ENCODE measurements around the gene SLC24A3. TPM values are rescaled to one million over a fixed set of nuclear protein-coding genes. Genes with fewer than 3 reads are reported as not detected.
"Not testable (repeated sequence)": the region's sequence is repeated elsewhere in the genome, so short reads cannot be mapped to it uniquely, and the experiment has no call there.

Gene SLC24A3
- polyA plus RNA-seq, 1 donor: 28.9 TPM

- no peak for DNase-seq
Measured at GRCh38 chr20:19644085-19644484, 431.6 kb downstream of the SLC24A3 start.

DNA sequence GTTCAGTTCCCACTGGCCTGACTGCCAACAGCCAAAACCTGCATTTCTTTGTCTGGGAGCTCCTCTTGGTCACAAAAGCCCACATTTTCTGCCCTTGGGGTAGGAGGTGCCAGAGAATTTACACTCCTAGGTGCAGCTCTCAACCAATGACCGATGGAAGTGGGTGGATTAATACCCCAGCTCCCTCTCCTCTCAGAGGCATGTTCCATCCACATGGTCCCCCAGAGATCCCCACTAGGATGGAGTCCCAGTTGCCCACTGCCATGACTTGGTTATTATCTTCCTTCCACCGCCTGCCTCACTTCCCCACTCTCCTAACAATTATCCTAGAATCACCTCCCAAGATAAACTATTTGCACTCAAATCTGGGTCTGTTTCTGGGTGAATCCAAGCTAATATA lies 434.5 kb downstream of the SLC24A3 start:
- no peak for DNase-seq

DNA sequence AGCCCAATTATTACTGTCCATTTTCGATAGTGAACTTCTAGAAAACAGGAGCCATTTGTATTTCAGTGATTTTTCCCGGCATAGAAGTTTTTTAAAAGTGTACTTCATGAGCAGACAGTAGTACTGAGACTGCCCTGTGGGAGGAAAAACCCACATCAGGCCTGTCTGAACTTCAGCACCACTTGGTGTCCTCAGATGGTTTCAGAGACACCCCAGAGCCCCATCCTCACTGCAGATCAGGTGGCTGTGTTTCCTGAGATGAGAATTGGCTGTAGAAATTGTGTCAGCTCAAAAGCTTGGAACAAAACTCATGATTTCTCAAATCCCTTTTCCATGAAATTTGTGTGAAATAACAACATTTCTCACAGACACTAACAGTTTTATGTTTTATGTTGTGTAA lies 435.6 kb downstream of the SLC24A3 start:
- DNase-seq: no peak

DNA sequence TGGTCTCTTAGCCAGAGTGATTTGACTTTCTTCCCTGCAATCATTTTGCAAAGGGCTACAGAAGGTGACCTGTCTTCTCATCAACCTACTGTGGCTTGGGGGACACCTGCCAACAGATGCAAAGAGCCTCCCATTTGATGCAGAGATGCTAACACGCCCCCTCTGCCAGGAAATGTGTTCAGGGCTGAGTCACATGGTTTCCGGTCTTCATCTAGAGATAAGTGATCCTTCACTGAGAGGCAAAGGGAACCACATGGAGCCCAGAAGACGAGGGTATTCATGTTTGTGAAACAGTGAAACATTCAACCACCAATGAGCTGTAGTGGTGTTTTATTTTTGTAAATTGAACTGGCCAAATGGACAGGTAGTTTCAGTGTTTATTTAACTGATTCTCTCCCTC lies 436.6 kb downstream of the SLC24A3 start:
- no peak for DNase-seq

DNA sequence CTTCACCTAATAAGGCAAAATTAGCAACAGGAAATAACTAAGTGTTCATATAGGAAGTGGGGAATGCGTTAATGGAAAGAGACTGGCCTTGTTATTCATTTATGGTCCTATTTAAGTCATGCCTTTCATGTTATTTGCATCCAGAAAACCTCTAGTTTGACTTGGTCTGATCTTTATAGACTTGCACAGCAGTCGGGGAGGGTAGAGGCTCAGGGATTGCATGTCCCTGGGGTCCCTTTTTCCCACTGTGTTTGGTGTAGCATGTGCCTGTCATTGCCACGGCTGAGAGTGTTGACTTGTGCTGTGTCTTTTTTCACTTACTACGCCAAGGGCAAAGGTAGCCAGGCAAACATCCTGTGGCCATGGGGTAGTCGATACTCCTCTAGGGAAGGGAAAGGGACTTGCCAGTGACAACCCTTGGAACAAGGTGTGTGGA lies 440.2 kb downstream of the SLC24A3 start:
- no peak for DNase-seq

GRCh38 chr20:19653327-19653726 lies 440.9 kb downstream of the SLC24A3 start:
- no peak for DNase-seq

- no peak for DNase-seq
Measured at GRCh38 chr20:19654921-19655320, 442.5 kb downstream of the SLC24A3 start.

DNA sequence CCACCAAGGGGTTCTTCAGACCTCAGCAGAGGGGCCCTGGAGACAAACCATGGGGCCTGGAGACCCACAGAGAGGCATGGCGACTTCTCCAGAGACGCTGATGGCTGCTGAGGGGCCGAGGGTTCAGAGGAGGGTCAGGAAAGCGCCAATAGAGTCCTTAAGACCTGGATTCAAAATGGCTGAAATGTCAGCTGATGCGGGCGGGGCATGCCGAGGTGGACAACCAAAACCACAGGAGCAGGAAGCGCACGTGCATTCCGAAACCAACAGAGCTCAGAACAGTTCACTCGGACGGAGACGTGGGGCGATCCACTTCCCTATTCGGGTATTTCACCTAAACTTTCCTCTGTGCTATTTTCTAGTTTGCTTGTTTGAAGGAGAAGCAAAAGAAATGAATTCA lies 445.7 kb downstream of the SLC24A3 start:
- DNase-seq: no peak

DNA sequence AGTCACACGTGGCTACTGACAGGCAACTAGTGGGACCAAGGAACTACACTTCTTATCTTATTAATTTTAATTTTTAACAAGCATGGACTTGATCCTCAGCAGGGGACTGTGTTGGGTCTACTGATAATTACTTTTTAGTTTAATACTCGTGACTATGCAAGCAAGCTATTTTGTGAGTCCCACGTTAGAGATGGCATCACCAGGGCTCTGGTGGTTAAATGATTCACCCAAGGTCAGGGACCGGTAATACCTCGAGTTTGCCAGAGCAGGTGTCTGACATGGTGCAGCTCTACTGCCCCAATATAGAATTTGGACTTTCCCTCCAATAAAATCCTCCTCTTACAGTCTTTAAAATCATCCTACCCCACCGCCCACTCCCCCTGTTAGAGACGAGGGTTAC lies 447.0 kb downstream of the SLC24A3 start:
- no peak for DNase-seq

DNA sequence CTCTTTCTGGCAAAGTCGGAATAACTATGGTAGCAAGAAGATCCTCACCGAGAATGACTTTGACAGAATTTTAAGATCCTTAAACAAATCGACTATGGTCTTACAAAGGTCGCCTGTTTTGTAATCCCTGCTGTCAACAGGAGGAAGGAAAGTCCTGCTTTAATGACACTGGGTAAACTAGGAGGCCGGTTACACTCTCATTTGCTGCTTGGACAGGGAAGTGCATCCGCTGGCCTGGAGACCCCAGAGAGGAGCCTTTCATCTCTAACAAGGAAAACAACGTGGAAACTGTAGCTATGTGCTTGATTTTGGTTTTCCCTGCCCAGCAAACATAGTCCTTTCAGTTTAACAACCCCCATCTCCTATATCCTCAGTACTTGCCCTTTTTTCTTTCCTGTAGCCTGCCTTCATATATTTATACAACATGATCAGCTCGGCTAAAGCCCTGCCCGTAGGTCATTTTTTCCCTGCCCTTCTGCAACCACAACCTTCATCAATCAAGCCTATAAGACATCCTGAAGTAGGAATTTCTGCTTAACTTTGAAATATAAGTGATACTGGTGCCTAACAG lies 448.5 kb downstream of the SLC24A3 start:
- DNase-seq: no peak

GRCh38 chr20:19661717-19662636 lies 449.5 kb downstream of the SLC24A3 start:
- peak; percentile 77 for DNase-seq

- DNase-seq: no peak
Measured at GRCh38 chr20:19662637-19662995, 450.2 kb downstream of the SLC24A3 start.

- no peak for DNase-seq
Measured at GRCh38 chr20:19668418-19668817, 456.0 kb downstream of the SLC24A3 start.

- DNase-seq: no peak
Measured at GRCh38 chr20:19670829-19671228, 458.4 kb downstream of the SLC24A3 start.

DNA sequence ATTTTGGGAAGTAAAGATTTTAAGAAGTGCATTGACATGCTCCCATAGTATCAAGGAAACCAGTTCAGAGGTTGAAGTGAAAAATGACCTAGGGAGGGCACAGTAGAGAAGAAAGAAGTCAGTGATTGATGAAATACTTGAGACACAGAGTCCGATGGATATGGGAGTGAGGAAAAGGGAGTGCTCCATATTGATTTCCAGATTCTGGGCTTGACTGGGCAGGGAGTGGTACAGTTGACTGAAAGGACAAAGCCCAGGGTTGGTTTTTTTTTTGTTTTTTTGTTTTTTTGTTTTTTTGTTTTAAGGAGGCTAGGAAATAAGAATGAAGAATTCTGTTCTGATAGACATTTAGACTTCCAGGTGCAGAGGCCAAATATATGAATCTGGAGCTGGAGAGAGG lies 458.9 kb downstream of the SLC24A3 start:
- no peak for DNase-seq

- no peak for DNase-seq
Measured at GRCh38 chr20:19672498-19672897, 460.1 kb downstream of the SLC24A3 start.

GRCh38 chr20:19673575-19673974 lies 461.1 kb downstream of the SLC24A3 start:
- no peak for DNase-seq

DNA sequence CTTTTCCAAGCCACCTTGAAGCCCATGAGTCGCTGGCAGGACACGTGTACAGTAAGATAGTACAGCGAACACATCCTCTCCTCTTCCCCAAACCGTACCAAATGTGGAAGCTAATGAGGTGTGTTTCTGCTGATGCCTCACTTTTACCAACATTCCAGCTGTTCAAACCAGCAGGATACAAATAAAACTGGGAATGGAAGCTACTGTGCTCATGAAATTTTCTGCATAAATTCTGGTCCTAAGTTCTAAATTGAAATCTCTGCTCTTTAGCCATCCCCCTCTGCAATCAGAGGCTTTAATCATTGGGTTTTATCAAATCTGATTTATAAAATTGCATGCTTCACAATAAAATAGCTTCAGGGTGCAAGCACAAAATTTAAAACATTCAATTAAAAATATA lies 463.8 kb downstream of the SLC24A3 start:
- DNase-seq: no peak

DNA sequence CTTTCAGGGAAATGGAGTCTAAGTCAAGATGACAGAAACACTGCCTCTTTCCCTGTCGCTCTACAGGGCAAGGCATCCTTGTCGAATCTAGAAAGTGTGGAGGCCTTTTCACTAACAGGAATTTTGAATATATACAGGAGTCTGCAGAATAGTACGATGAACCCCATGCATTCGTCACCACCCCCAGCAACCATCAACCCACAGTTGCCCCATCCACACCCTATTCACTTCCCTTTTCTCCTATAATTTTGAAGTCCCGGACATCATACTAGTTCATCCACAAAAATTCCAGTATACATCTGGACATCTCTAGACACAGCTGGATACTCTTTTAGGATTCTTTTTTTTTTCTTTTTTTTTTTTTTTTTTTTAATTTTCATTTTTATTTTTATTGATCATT lies 464.9 kb downstream of the SLC24A3 start:
- no peak for DNase-seq

GRCh38 chr20:19678591-19678990 lies 466.1 kb downstream of the SLC24A3 start:
- not testable (repeated sequence) for DNase-seq

DNA sequence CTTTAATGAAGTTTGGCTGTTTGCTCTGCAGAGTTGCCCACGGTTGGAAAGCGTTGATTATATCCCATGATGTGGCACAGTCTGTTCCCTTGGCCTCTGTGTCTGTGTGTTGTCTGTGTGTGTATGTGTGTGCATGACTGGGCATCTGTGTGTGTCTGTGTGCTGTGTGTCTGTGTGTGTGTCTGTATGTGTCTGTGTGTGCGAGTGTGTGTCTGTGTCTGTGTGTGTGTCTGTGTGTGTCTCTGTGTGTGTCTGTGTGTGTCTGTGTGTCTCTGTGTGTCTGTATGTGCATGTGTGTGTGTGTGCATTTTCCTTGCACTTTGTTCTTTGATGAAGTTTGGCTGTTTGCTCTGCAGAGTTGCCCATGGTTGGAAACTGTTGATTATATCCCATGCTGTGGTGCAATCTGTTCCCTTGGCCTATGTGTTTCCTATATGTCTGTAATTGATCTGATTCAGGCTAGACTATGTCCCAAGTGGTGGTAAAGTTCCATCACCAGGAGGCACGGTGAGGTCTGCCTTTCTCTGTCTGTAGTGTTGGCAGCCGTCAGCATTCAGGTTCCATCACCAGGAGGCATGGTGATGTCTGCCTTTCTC lies 467.6 kb downstream of the SLC24A3 start:
- no peak for DNase-seq

DNA sequence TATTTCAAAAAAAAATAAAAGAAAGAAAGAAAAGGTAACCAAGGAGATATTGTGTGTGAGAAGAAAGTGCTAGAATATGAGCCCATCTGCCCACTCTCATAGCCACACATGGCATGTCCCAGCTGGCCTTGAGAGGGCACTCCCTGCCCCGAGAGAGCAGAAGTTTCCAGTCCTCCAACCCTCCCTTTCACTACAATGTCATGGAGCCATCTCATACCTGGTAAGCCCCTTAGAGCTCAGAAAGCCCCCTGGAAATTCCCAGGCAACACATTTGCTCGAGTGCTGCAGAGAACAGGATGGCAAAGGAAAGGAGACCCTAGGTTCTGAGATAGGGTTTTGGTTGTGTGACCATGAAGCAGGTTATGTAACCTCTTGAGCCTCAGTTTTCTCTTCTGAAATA lies 469.8 kb downstream of the SLC24A3 start:
- DNase-seq: no peak

- no peak for DNase-seq
Measured at GRCh38 chr20:19683188-19683587, 470.7 kb downstream of the SLC24A3 start.

DNA sequence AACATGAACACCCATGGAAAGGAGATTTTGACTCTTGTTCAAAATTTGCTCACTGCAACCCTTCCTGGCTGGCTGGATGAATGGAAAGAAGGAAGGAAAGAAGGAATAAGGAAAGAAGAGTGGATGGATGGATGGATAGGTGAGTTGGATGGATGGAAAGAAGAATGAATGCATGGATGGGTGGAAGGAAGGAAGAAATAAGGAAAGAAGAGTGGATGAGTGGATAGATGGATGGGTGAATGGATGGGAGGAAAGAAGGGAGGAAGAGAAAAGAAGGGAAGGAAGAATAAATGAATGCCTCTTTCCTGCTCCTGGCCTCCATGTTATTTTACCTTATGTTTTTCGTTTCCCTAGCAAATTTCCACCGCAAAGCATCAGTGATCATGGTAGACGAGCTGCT lies 471.4 kb downstream of the SLC24A3 start:
- no peak for DNase-seq
